ENCODE data around the gene FAM13A. TPM values are rescaled to one million over a fixed set of nuclear protein-coding genes. Genes with fewer than 3 reads are reported as not detected.

Gene FAM13A
- total and polyA plus RNA-seq, 12 donors, result 10.1 to 61.6 (median 29.1) TPM

DNA sequence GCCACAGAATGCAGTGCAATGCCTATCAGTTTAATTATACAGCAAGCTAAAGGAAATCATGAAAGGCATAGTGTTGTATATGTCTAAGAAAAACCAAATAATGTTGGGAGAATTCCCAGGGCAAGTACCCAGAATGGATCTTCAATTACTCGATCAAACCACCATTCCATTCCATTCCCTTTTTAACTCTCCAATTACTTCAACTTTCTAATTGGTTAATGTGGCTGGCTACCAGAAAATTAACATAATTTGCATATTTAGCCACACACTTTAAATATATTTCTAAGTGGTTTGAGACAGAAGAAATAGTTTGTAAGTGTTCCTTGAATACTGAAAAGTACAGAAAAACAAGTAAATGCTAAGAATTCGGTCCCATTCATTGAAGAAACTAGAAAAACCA is 247.9 kb downstream of the FAM13A start:
- Histone ChIP-seq H3K4me3 (no peak overlapping the region), H3K9me3 (replicated peaks in 1 of 3) (no peaks in the 10 kb centered on the region), H3K4me1 (replicated peaks in 1 of 2) (peaks cover 0 to 55% of the 10 kb centered on the region in 2 donors), H3K27me3 (no peaks in the 10 kb centered on the region), H3K36me3 (replicated peaks in 1 of 2) (no peaks in the 10 kb centered on the region), H3K27ac (no peak overlapping the region)
- no peak for TF ChIP-seq POLR2A (IDR thresholded peaks at IDR 0.05)
- TF ChIP-seq, protein P1, sequence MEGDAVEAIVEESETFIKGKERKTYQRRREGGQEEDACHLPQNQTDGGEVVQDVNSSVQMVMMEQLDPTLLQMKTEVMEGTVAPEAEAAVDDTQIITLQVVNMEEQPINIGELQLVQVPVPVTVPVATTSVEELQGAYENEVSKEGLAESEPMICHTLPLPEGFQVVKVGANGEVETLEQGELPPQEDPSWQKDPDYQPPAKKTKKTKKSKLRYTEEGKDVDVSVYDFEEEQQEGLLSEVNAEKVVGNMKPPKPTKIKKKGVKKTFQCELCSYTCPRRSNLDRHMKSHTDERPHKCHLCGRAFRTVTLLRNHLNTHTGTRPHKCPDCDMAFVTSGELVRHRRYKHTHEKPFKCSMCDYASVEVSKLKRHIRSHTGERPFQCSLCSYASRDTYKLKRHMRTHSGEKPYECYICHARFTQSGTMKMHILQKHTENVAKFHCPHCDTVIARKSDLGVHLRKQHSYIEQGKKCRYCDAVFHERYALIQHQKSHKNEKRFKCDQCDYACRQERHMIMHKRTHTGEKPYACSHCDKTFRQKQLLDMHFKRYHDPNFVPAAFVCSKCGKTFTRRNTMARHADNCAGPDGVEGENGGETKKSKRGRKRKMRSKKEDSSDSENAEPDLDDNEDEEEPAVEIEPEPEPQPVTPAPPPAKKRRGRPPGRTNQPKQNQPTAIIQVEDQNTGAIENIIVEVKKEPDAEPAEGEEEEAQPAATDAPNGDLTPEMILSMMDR (IDR thresholded peaks at IDR 0.05), result no peak
- WGBS, 4 donors, result 85 to 92% (median 85%) methylated on average over 2 of the region's 2 CpGs
- DNase-seq, result no peak
- intact Hi-C loops (cut with DNase I), result no loop called here

DNA sequence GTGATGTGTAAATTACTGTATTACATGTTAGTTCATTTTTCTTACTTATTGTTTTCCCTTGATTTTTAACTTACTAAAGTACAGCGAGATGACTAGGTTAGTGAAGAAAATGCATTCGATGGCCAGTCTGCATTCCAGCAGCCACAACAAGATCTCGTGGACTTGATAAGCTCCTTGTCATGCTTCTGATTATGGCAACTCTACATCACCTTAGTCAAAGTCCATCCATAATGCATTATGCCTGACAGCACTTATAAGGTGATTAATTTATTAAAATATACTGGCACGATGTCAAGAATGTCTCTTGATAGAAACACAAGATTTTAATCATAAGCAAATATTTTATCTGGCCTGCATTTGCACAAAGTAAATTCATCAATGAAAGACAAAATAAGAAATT is 249.5 kb downstream of the FAM13A start:
- Histone ChIP-seq H3K9me3 (replicated peaks in 1 of 3) (no peaks in the 10 kb centered on the region), H3K27me3 (no peaks in the 10 kb centered on the region), H3K36me3 (replicated peaks in 1 of 2) (no peaks in the 10 kb centered on the region), H3K27ac (no peak overlapping the region), H3K4me1 (replicated peaks in 1 of 2) (peaks cover 0 to 57% of the 10 kb centered on the region in 2 donors), H3K4me3 (no peak overlapping the region)
- no peak for DNase-seq
- TF ChIP-seq, protein P1 (IDR thresholded peaks at IDR 0.05), result no peak
- TF ChIP-seq POLR2A (IDR thresholded peaks at IDR 0.05), result no peak
- intact Hi-C loops (cut with DNase I), result no loop called here
- 60 to 72% (median 69%) methylated on average over 4 of the region's 4 CpGs for WGBS, 4 donors

- peaks cover 0 to 40% of the 10 kb centered on the region in 2 donors for H3K4me1 ChIP-seq (replicated peaks in 1 of 2)
- no peak for DNase-seq
- H3K27ac ChIP-seq, result peak overlapping the region in 1 of 5 donors; percentile 23
- 86 to 100% (median 96%) methylated on average over 2 of the region's 2 CpGs for WGBS, 4 donors
- no peaks in the 10 kb centered on the region for H3K9me3 ChIP-seq (replicated peaks in 1 of 3)
- H3K4me3 ChIP-seq, result no peak overlapping the region
- no peak for TF ChIP-seq POLR2A (IDR thresholded peaks at IDR 0.05)
- TF ChIP-seq, protein P1 (IDR thresholded peaks at IDR 0.05), result no peak
- intact Hi-C loops (cut with DNase I), result no loop called here
- no peaks in the 10 kb centered on the region for H3K36me3 ChIP-seq (replicated peaks in 1 of 2)
- H3K27me3 ChIP-seq, result no peaks in the 10 kb centered on the region
Observed at GRCh38 chr4:88804234-88804633, 252.8 kb downstream of the FAM13A start.

GRCh38 chr4:88803600-88804096 is 253.3 kb downstream of the FAM13A start:
- no peak for TF ChIP-seq POLR2A (IDR thresholded peaks at IDR 0.05)
- TF ChIP-seq, protein P1 (IDR thresholded peaks at IDR 0.05), result no peak
- Histone ChIP-seq H3K36me3 (replicated peaks in 1 of 2) (no peaks in the 10 kb centered on the region), H3K27me3 (no peaks in the 10 kb centered on the region), H3K4me1 (replicated peaks in 1 of 2) (peaks cover 0 to 34% of the 10 kb centered on the region in 2 donors), H3K4me3 (no peak overlapping the region), H3K27ac (peak overlapping the region in 2 of 5 donors; percentile 23 to 42), H3K9me3 (replicated peaks in 1 of 3) (no peaks in the 10 kb centered on the region)
- intact Hi-C loops (cut with DNase I), result no loop called here
- WGBS, 4 donors, result 52 to 65% (median 54%) methylated on average over 5 of the region's 5 CpGs
- DNase-seq, result peak in 4 of 7 donors; percentile 38 to 48 (median 40)
